Measurements from ENCODE around the gene ZSCAN5A. TPM values are rescaled to one million over a fixed set of nuclear protein-coding genes. Genes with fewer than 3 reads are reported as not detected.
A peak's percentile ranks its signal among the peaks of the same experiment; 100 is the strongest.

The ZSCAN5A gene
- total and polyA plus RNA-seq, 2 of the 13 experiments (the other 11 are each of a cell fraction or from before 2014, with no cell fraction given), result 9.5 to 17.8 TPM

- H2AFZ ChIP-seq (ENCODE audit: low read length), result no peak overlapping the region
- no peaks in the 10 kb centered on the region for H3K27me3 ChIP-seq (ENCODE audit: control insufficient read depth in 1 of 2, insufficient read depth in 2 of 2, low read length in 2 of 2)
- CTCF ChIA-PET (ENCODE audit: low intra/inter-chr PET ratio, low total read pairs), result no interaction called here
- no peaks in the 10 kb centered on the region for H4K20me1 ChIP-seq (ENCODE audit: insufficient read depth, low read length)
- intact Hi-C loops (cut with micrococcal nuclease; ENCODE audit: unreplicated experiment), result no loop called here
- peaks cover 1% of the 10 kb centered on the region; the same call in 1 of the 2 replicates for H3K9me3 ChIP-seq (ENCODE audit: low read length)
- H3K79me2 ChIP-seq (ENCODE audit: insufficient read depth, low read length), result no peaks in the 10 kb centered on the region
- H3K4me1 ChIP-seq (ENCODE audit: insufficient read depth, low read length), result peaks cover 10% of the 10 kb centered on the region
- TF ChIP-seq ZNF543 (CRISPR knock-in tag; IDR thresholded peaks at IDR 0.05), result no peak
- peak; percentile 70; the same call in 1 of the 2 replicates for TF ChIP-seq KDM1A (CRISPR knock-in tag; IDR thresholded peaks at IDR 0.05)
- peak; percentile 77 for TF ChIP-seq ADNP (CRISPR knock-in tag; IDR thresholded peaks at IDR 0.05)
- TF ChIP-seq ZMYM3 (CRISPR knock-in tag; IDR thresholded peaks at IDR 0.05), result peak; percentile 86
- TF ChIP-seq RCOR2 (CRISPR knock-in tag; IDR thresholded peaks at IDR 0.05), result peak; percentile 59; the same call in 1 of the 2 replicates
- TF ChIP-seq CTCF (CRISPR knock-in tag; IDR thresholded peaks at IDR 0.05), result peak; percentile 21; the same call in 1 of the 2 replicates
- no peak for TF ChIP-seq ZNF432 (CRISPR knock-in tag; IDR thresholded peaks at IDR 0.05; ENCODE audit: borderline replicate concordance)
- 0 out of 2 replicates have a peak, but pooled peaks have one; percentile 25 for TF ChIP-seq STAG1 (CRISPR knock-in tag; IDR thresholded peaks at IDR 0.05)
- peak; percentile 94 for TF ChIP-seq ZNF652 (CRISPR knock-in tag; IDR thresholded peaks at IDR 0.05; ENCODE audit: borderline replicate concordance, low read depth)
- no peak overlapping the region for H3K4me2 ChIP-seq (ENCODE audit: low read depth, low read length)
- no peak overlapping the region for H3K4me3 ChIP-seq (replicated peaks in 1 of 3; ENCODE audit: insufficient read depth in 1 of 3, low read depth in 2 of 3, low read length in 3 of 3)
- no peak for ATAC-seq
- H3K36me3 ChIP-seq (replicated peaks in 1 of 2; ENCODE audit: control insufficient read depth in 1 of 2, insufficient read depth in 2 of 2, low read length in 2 of 2), result no peaks in the 10 kb centered on the region
- in situ Hi-C loops (cut with HindIII; ENCODE audit: extremely low pct_ligation_motif_present, low pct_unique_long_range_greater_than_20kb), result no loop called here
- no peak overlapping the region for H3K9ac ChIP-seq (ENCODE audit: insufficient read depth, low read depth, low read length)
- H3K27ac ChIP-seq (ENCODE audit: extremely low read length, insufficient read depth, low read length), result no peak overlapping the region
- no TSS peak for BruUV-seq (replicated peaks)
- FAIRE-seq, result no peak
- DNase-seq (ENCODE audit: low spot score), result no peak
- POLR2A ChIA-PET, result interaction anchor here (1.5 kb wide), 1 partner anchor 20 kb away, joined by 3 read pairs; no protein-coding TSS in a partner anchor
- 43% methylated on average over 5 of the region's 5 CpGs for WGBS (ENCODE audit: low lambda C conversion rate)
Measured at GRCh38 chr19:56348289-56348877, 33.7 kb upstream of the ZSCAN5A start.

Measured in HepG2 (cell line).